Natural killer cell (primary cell): Measurements from ENCODE around the gene CYP39A1. TPM values are rescaled to one million over a fixed set of nuclear protein-coding genes. Genes with fewer than 3 reads are reported as not detected.

Source experiments
- ATAC-seq, 3 donors: fragments of 150-1000 bp in 2 of 3; fragments of 200-7000 bp in 1 of 3; cut with Tn5 transposase; 1 replicate in 1 of 3; 2 replicates in 2 of 3; pipeline ENCODE4 v1.10.0; 2021; ENCODE audit warnings: mild to moderate bottlenecking in 2 of 3, moderate library complexity in 2 of 3
- DNase-seq, 2 donors: peaks; one replicate each; pipeline versions ENCODE4 v3.0.0 to v3.0.0-alpha.2; 2013 to 2021; ENCODE audit warnings: mixed read lengths in 1 of 2
- H3K27ac ChIP-seq: one replicate; pipeline ENCODE4 v1.5.1; 2013; ENCODE audit warnings: mild to moderate bottlenecking, low read length
- H3K27me3 ChIP-seq: one replicate; pipeline ENCODE4 v1.6.1; 2013; ENCODE audit warnings: low read length; ENCODE audit not compliant: control insufficient read depth, insufficient read depth
- H3K36me3 ChIP-seq: one replicate; pipeline ENCODE4 v1.6.1; 2013; ENCODE audit warnings: low read length; ENCODE audit not compliant: control insufficient read depth, insufficient read depth
- H3K4me1 ChIP-seq: one replicate; pipeline ENCODE4 v1.6.1; 2013; ENCODE audit warnings: low read length; ENCODE audit not compliant: control insufficient read depth, insufficient read depth
- H3K4me3 ChIP-seq: one replicate; pipeline ENCODE4 v1.5.1; 2013; ENCODE audit warnings: low read length
- H3K9me3 ChIP-seq: one replicate; pipeline ENCODE4 v1.6.1; 2013; ENCODE audit warnings: low read length; ENCODE audit not compliant: control insufficient read depth, insufficient read depth
- H3K27ac Mint-ChIP-seq, 2 donors: one replicate each; pipeline ENCODE4 v1.8.0; 2022; ENCODE audit warnings: mild to moderate bottlenecking in 2 of 2, mixed read lengths in 2 of 2, moderate library complexity in 1 of 2
- H3K27me3 Mint-ChIP-seq, 2 donors: one replicate each; pipeline ENCODE4 v1.8.0; 2022; ENCODE audit warnings: low read depth in 2 of 2, mixed read lengths in 2 of 2
- H3K36me3 Mint-ChIP-seq: one replicate; pipeline ENCODE4 v1.8.0; 2022; ENCODE audit warnings: mixed read lengths
- H3K4me1 Mint-ChIP-seq, 2 donors: one replicate each; pipeline ENCODE4 v1.8.0; 2022; ENCODE audit warnings: mixed read lengths in 2 of 2
- H3K4me3 Mint-ChIP-seq: one replicate; pipeline ENCODE4 v1.8.0; 2022; ENCODE audit warnings: mild to moderate bottlenecking, moderate library complexity, mixed read lengths
- H3K9me3 Mint-ChIP-seq, 2 donors: one replicate each; pipeline ENCODE4 v1.8.0; 2022; ENCODE audit warnings: mixed read lengths in 2 of 2
- WGBS: methylation state at CpG from one replicate; pipeline ENCODE4 v1.1.7; 2013; ENCODE audit warnings: missing lambda C conversion rate; ENCODE audit not compliant: insufficient coverage; 5-methylcytosine and 5-hydroxymethylcytosine counted together
- intact Hi-C: fragments of 100-400 bp; cut with micrococcal nuclease; formaldehyde crosslinking; loops from one replicate; pipeline ENCODE4 v1.14.2; 2022
- total RNA-seq, 4 donors: library from RNA; stranded (reverse); fragments of 120-200 nt in 1 of 4; gene quantifications; one replicate each; pipeline versions ENCODE4 v1.2.3 to v1.2.4, GENCODE V29; 2013 to 2022
- TF ChIP-seq, protein P1 (sequence below): fragments of 200-600 bp; IDR thresholded peaks from one replicate; pipeline ENCODE4 v1.8.0; 2022; ENCODE audit warnings: antibody characterized with exemption

CYP39A1 gene
- total RNA-seq, 3 donors from 2014 or later (not counting 1 experiment from before 2014, with no cell fraction given) = not detected

DNA sequence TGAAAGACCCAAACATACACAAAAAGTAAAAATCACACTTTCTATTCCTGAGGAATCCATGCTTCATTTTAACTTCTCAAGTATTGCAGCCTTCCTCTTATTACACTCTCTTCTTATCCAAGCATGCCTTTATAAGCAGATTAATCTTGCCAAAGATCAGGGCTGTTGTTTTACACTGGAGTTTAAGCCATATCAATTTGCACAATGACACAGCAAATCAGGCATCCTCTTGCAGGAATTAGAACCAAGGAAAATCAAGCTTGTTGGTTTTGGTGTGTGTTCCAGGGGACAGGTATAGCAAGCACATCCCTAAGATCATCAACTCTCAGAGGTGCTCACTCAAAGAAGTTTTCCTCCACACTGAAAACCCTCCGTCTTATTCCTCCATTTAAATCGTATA, 69.5 kb downstream of the CYP39A1 start:
- H3K4me3 ChIP-seq = no peak overlapping the region
- Mint-ChIP-seq H3K36me3 (no peaks in the 10 kb centered on the region), H3K9me3 (no peaks in the 10 kb centered on the region), H3K27ac (no peak overlapping the region), H3K27me3 (peaks cover 6 to 20% of the 10 kb centered on the region in 2 donors), H3K4me3 (no peak overlapping the region), H3K4me1 (no peaks in the 10 kb centered on the region)
- H3K27me3 ChIP-seq = no peaks in the 10 kb centered on the region
- H3K9me3 ChIP-seq = no peaks in the 10 kb centered on the region
- ATAC-seq (no peak), DNase-seq (no peak)
- no peaks in the 10 kb centered on the region for H3K36me3 ChIP-seq
- no peaks in the 10 kb centered on the region for H3K4me1 ChIP-seq
- intact Hi-C loops = no loop called here
- TF ChIP-seq, protein P1, sequence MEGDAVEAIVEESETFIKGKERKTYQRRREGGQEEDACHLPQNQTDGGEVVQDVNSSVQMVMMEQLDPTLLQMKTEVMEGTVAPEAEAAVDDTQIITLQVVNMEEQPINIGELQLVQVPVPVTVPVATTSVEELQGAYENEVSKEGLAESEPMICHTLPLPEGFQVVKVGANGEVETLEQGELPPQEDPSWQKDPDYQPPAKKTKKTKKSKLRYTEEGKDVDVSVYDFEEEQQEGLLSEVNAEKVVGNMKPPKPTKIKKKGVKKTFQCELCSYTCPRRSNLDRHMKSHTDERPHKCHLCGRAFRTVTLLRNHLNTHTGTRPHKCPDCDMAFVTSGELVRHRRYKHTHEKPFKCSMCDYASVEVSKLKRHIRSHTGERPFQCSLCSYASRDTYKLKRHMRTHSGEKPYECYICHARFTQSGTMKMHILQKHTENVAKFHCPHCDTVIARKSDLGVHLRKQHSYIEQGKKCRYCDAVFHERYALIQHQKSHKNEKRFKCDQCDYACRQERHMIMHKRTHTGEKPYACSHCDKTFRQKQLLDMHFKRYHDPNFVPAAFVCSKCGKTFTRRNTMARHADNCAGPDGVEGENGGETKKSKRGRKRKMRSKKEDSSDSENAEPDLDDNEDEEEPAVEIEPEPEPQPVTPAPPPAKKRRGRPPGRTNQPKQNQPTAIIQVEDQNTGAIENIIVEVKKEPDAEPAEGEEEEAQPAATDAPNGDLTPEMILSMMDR = no peak
- H3K27ac ChIP-seq = no peak overlapping the region
- WGBS = 100% methylated on average over 1 of the region's 2 CpGs

DNA sequence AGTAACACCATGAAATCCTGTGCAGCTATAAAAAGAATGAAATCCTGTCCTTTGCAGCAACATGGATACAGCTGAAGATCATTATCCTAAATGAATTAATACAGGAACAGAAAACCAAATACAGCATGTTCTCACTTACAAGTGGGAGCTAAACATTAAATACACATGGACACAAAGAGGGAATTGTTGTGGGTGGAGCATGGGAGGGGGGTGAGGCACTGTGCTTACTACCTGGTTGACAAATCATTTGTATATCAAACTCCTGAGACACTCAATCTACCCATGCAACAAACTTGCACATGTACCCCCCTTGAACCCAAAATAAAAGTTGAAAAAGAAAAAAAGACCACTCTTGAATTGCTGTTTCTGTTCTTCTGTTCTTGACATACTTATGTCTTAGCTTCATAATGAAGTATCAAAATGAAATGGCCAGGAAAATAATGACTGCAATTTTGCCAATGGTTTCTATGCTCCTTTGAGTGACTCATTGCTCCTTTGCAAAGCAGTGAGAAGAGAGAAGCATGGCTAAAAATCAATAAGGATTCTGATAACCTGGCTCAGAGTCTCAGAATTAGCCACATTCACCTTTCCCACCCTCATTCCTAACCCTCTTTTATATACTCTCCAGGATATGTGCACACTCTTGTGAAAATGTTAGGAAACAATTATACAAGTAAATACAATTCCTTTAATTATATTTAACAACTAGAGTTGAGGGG, 71.0 kb downstream of the CYP39A1 start:
- Histone ChIP-seq H3K4me3 (no peak overlapping the region), H3K9me3 (no peaks in the 10 kb centered on the region), H3K27ac (no peak overlapping the region), H3K27me3 (peaks cover 2% of the 10 kb centered on the region), H3K36me3 (no peaks in the 10 kb centered on the region), H3K4me1 (no peaks in the 10 kb centered on the region)
- intact Hi-C loops = no loop called here
- no peak for ATAC-seq
- Mint-ChIP-seq H3K4me3 (no peak overlapping the region), H3K9me3 (no peaks in the 10 kb centered on the region), H3K36me3 (no peaks in the 10 kb centered on the region), H3K4me1 (no peaks in the 10 kb centered on the region), H3K27ac (no peak overlapping the region), H3K27me3 (peaks cover 6 to 31% of the 10 kb centered on the region in 2 donors)
- TF ChIP-seq, protein P1 = no peak
- no peak for DNase-seq

DNA sequence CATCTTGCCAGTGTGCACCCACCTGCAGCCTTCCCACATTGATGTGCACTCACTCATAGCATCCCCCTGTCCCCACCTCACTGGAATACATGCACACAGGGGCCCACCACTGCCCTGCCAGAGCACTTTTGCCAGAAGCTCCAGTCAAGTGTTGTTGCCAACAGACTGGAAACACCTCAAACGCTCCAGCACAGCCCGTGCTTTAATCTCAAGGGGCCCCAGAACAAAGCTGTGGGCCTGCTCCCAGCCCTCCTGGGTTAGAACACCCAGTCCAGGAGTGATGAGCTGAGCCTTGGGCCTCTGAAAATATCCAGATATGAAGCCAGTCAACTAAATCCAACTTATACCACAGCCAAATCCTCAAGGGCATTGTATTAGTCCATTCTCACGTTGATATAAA, 77.1 kb downstream of the CYP39A1 start:
- Histone ChIP-seq H3K4me3 (no peak overlapping the region), H3K9me3 (no peaks in the 10 kb centered on the region), H3K27ac (no peak overlapping the region), H3K36me3 (no peaks in the 10 kb centered on the region), H3K27me3 (peaks cover 2% of the 10 kb centered on the region), H3K4me1 (no peaks in the 10 kb centered on the region)
- TF ChIP-seq, protein P1 = no peak
- Mint-ChIP-seq H3K27me3 (peaks cover 13 to 32% of the 10 kb centered on the region in 2 donors), H3K4me3 (no peak overlapping the region), H3K36me3 (peaks cover 11% of the 10 kb centered on the region), H3K27ac (no peak overlapping the region), H3K4me1 (peaks cover 0 to 5% of the 10 kb centered on the region in 2 donors), H3K9me3 (peaks cover 7 to 8% of the 10 kb centered on the region in 2 donors)
- intact Hi-C loops = no loop called here
- no peak for DNase-seq
- 82% methylated on average over 3 of the region's 3 CpGs for WGBS
- no peak for ATAC-seq

DNA sequence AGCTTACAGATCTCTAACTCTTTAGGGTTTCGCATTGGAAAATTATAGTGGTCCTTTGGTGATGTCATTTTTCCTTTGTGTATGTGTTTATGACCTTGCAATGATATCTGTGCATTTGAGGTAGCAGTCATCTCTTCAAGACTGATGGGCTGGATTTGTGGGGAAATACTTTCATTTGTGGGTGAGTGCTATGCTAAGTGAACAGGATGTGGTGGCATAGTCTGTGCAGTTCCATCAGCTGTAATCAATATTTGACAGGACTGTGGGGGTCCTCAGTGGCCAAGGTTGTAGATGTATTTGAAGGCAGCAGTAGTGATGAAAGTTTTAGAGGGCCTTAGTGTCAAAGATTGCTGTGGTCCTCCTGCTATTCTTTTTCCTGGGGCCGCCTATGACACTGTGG, 79.5 kb downstream of the CYP39A1 start:
- Mint-ChIP-seq H3K36me3 (peaks cover 11% of the 10 kb centered on the region), H3K4me1 (peaks cover 0 to 5% of the 10 kb centered on the region in 2 donors), H3K27ac (no peak overlapping the region), H3K9me3 (peaks cover 7 to 12% of the 10 kb centered on the region in 2 donors), H3K4me3 (no peak overlapping the region), H3K27me3 (peaks cover 16 to 51% of the 10 kb centered on the region in 2 donors)
- Histone ChIP-seq H3K9me3 (no peaks in the 10 kb centered on the region), H3K4me3 (no peak overlapping the region), H3K4me1 (no peaks in the 10 kb centered on the region), H3K27ac (no peak overlapping the region), H3K36me3 (no peaks in the 10 kb centered on the region), H3K27me3 (peaks cover 2% of the 10 kb centered on the region)
- intact Hi-C loops = no loop called here
- TF ChIP-seq, protein P1 = no peak
- WGBS = 46% methylated on average over 2 of the region's 2 CpGs
- ATAC-seq = no peak
- DNase-seq = no peak
